IMR-90 (cell line): ENCODE results near the gene HDGFL2. TPM values are rescaled to one million over a fixed set of nuclear protein-coding genes. Genes with fewer than 3 reads are reported as not detected.

Experiments
- ATAC-seq: fragments of 200-7000 bp; cut with Tn5 transposase; 2 replicates; pipeline ENCODE4 v1.9.1; 2020; ENCODE audit warnings: low read depth, mild to moderate bottlenecking, moderate library complexity
- BruUV-seq: library from RNA; stranded (reverse); fragments of 400-500 nt; replicated peaks from 2 replicates; lab custom pipeline; 2021; lab: Mats Ljungman, UMichigan
- CTCF ChIA-PET: fragments of 300-600 bp; formaldehyde crosslinking; extraction: SDS; loops from one replicate; lab custom pipeline; 2021; ENCODE audit warnings: antibody characterized with exemption; lab: Yijun Ruan, JAX
- POLR2A ChIA-PET: fragments of 300-600 bp; sonication (Branson Sonifier 250); formaldehyde crosslinking; loops from one replicate; lab custom pipeline; 2022; ENCODE audit warnings: antibody characterized with exemption; ENCODE audit not compliant: unreplicated experiment; lab: Charles Lee
- DNase-seq: peaks from one replicate; pipeline ENCODE4 v3.0.0; 2013
- H2AFZ ChIP-seq: replicated peaks from 2 replicates; pipeline ENCODE3; 2013; ENCODE audit warnings: low read length, mild to moderate bottlenecking; ENCODE audit not compliant: poor library complexity
- H2AK5ac ChIP-seq: 2 replicates; pipeline ENCODE4 v1.6.1; 2013; ENCODE audit warnings: low read depth, low read length, inconsistent platforms
- H2AK9ac ChIP-seq: replicated peaks from 2 replicates; pipeline ENCODE3; 2013; ENCODE audit warnings: mild to moderate bottlenecking, low read depth, low read length, moderate library complexity; ENCODE audit not compliant: poor library complexity
- H2BK120ac ChIP-seq: 2 replicates; pipeline ENCODE4 v1.6.1; 2013; ENCODE audit warnings: low read depth, low read length, inconsistent platforms
- H2BK15ac ChIP-seq: 3 replicates; pipeline ENCODE4 v1.6.1; 2013; ENCODE audit warnings: low read depth, low read length, inconsistent platforms
- H2BK20ac ChIP-seq: 2 replicates; pipeline ENCODE4 v1.6.1; 2013; ENCODE audit warnings: low read depth, mild to moderate bottlenecking, inconsistent platforms, low read length, moderate library complexity
- H2BK5ac ChIP-seq: 2 replicates; pipeline ENCODE4 v1.6.1; 2013; ENCODE audit warnings: mild to moderate bottlenecking, low read depth, low read length, inconsistent platforms; ENCODE audit not compliant: poor library complexity, severe bottlenecking
- H3K14ac ChIP-seq: replicated peaks from 2 replicates; pipeline ENCODE4 v1.6.1; 2013; ENCODE audit warnings: low read depth, low read length, inconsistent platforms
- H3K18ac ChIP-seq: 2 replicates; pipeline ENCODE4 v1.6.1; 2013; ENCODE audit warnings: low read depth, low read length, control low read depth
- H3K23ac ChIP-seq: 2 replicates; pipeline ENCODE4 v1.6.1; 2013; ENCODE audit warnings: low read depth, low read length, inconsistent platforms
- H3K27ac ChIP-seq: 2 replicates; pipeline ENCODE4 v1.5.1; 2013; ENCODE audit warnings: mild to moderate bottlenecking, control low read depth, low read length; ENCODE audit not compliant: insufficient read depth
- H3K27me3 ChIP-seq: 2 replicates; pipeline ENCODE4 v1.6.1; 2013; ENCODE audit warnings: low read length; ENCODE audit not compliant: control insufficient read depth, insufficient read depth
- H3K36me3 ChIP-seq: 2 replicates; pipeline ENCODE4 v1.6.1; 2013; ENCODE audit warnings: low read length, mixed read lengths; ENCODE audit not compliant: control insufficient read depth, insufficient read depth
- H3K4ac ChIP-seq: 2 replicates; pipeline ENCODE4 v1.6.1; 2013; ENCODE audit warnings: low read depth, low read length, inconsistent platforms
- H3K4me1 ChIP-seq: 2 replicates; pipeline ENCODE4 v1.6.1; 2013; ENCODE audit warnings: low read length, mixed read lengths; ENCODE audit not compliant: control insufficient read depth, insufficient read depth
- H3K4me2 ChIP-seq: 2 replicates; pipeline ENCODE4 v1.6.1; 2013; ENCODE audit warnings: low read depth, mild to moderate bottlenecking, control low read depth, low read length, moderate library complexity
- H3K4me3 ChIP-seq: 2 replicates; pipeline ENCODE4 v1.5.1; 2013; ENCODE audit warnings: low read depth, mild to moderate bottlenecking, control low read depth, low read length, moderate library complexity; ENCODE audit not compliant: insufficient read depth
- H3K56ac ChIP-seq: 2 replicates; pipeline ENCODE4 v1.6.1; 2013; ENCODE audit warnings: low read length, inconsistent platforms; ENCODE audit not compliant: insufficient read depth; ENCODE audit errors: extremely low read depth
- H3K79me1 ChIP-seq, 2 experiments: 2 replicates each; pipeline ENCODE4 v1.6.1; 2013; ENCODE audit warnings: low read length in 2 of 2, inconsistent platforms in 1 of 2, low read depth in 1 of 2
- H3K9ac ChIP-seq: 2 replicates; pipeline ENCODE4 v1.6.1; 2013; ENCODE audit warnings: low read depth, low read length, control low read depth
- H3K9me1 ChIP-seq: 2 replicates; pipeline ENCODE4 v1.6.1; 2013; ENCODE audit warnings: low read length, inconsistent platforms; ENCODE audit not compliant: insufficient read depth
- H3K9me3 ChIP-seq: 2 replicates; pipeline ENCODE4 v1.6.1; 2013; ENCODE audit warnings: low read length; ENCODE audit not compliant: control insufficient read depth, insufficient read depth
- H4K20me1 ChIP-seq: 2 replicates; pipeline ENCODE4 v1.6.1; 2013; ENCODE audit warnings: low read length, inconsistent platforms; ENCODE audit not compliant: insufficient read depth
- H4K5ac ChIP-seq: 2 replicates; pipeline ENCODE4 v1.6.1; 2013; ENCODE audit warnings: mild to moderate bottlenecking, low read depth, low read length, control low read depth
- H4K8ac ChIP-seq, 2 experiments: 2 replicates each; pipeline ENCODE4 v1.6.1; 2013; ENCODE audit warnings: low read depth in 2 of 2, low read length in 2 of 2, control low read depth in 1 of 2, inconsistent platforms in 1 of 2
- H4K91ac ChIP-seq: 2 replicates; pipeline ENCODE4 v1.6.1; 2013; ENCODE audit warnings: low read depth, low read length, inconsistent platforms; ENCODE audit not compliant: insufficient read depth
- BHLHE40 ChIP-seq: fragments of 150-350 bp; IDR thresholded peaks from 2 replicates; pipeline ENCODE4 v1.6.1; 2016; ENCODE audit warnings: mild to moderate bottlenecking, low read depth, low read length
- CEBPB ChIP-seq: IDR thresholded peaks from 2 replicates; pipeline ENCODE4 v1.6.1; 2012; ENCODE audit warnings: low read depth, low read length, improper control_type of control experiment
- FOS ChIP-seq: fragments of 150-350 bp; IDR thresholded peaks from 2 replicates; pipeline ENCODE4 v1.6.1; 2016; ENCODE audit warnings: low read depth, low read length
- MAFK ChIP-seq: IDR thresholded peaks from 2 replicates; pipeline ENCODE4 v1.6.1; 2012; ENCODE audit warnings: low read depth, low read length, improper control_type of control experiment
- MXI1 ChIP-seq: IDR thresholded peaks from 2 replicates; pipeline ENCODE4 v1.6.1; 2012; ENCODE audit warnings: low read depth, mild to moderate bottlenecking, low read length, moderate library complexity, borderline replicate concordance
- POLR2A ChIP-seq: IDR thresholded peaks from 2 replicates; pipeline ENCODE4 v1.6.1; 2012; ENCODE audit warnings: mild to moderate bottlenecking, low read depth, low read length
- SMC3 ChIP-seq: fragments of 150-350 bp; IDR thresholded peaks from 2 replicates; pipeline ENCODE4 v1.6.1; 2016; ENCODE audit warnings: low read depth, mild to moderate bottlenecking, antibody characterized with exemption, low read length, moderate library complexity
- WGBS, 2 experiments: methylation state at CpG; one replicate each; pipeline versions ENCODE4 v1.1.5 to v1.1.7; 2013; ENCODE audit warnings: missing lambda C conversion rate in 2 of 2; ENCODE audit not compliant: insufficient read length in 1 of 2; ENCODE audit errors: extremely low coverage in 2 of 2; 5-methylcytosine and 5-hydroxymethylcytosine counted together
- dilution Hi-C: fragments of 300-500 bp; cut with HindIII; formaldehyde crosslinking; loops from one replicate; pipeline ENCODE4 v1.14.3; 2018; ENCODE audit warnings: low sequenced_read_pairs; ENCODE audit not compliant: unreplicated experiment
- in situ Hi-C: fragments of 300-500 bp; cut with MboI; formaldehyde crosslinking; loops from 3 replicates; pipeline ENCODE4 v1.14.3; 2019; ENCODE audit warnings: low sequenced_read_pairs, inconsistent platforms, mixed read lengths
- intact Hi-C: fragments of 100-400 bp; cut with micrococcal nuclease; formaldehyde crosslinking; loops from 2 replicates; pipeline ENCODE4 v1.10.0; 2022
- polyA plus RNA-seq, 3 experiments: library from polyadenylated mRNA; depleted of rRNA; stranded (reverse); fragments of >200 nt; gene quantifications; 2 replicates each; pipeline ENCODE4 v1.2.3, GENCODE V29; 2012; ENCODE audit warnings: low replicate concordance in 1 of 3
- total RNA-seq: library from RNA; depleted of rRNA; stranded (reverse); fragments of >200 nt; gene quantifications from 2 replicates; pipeline ENCODE4 v1.2.3, GENCODE V29; 2012
- TF ChIP-seq, protein P1 (sequence below): fragments of 150-350 bp; IDR thresholded peaks from 2 replicates; pipeline ENCODE4 v1.6.1; 2017; ENCODE audit warnings: mild to moderate bottlenecking, antibody characterized with exemption, low read length, low read depth

HDGFL2 gene
- total and polyA plus RNA-seq, 2 of the 4 experiments (the other 2 are of a cell fraction), result 35.8 to 48.5 TPM

DNA sequence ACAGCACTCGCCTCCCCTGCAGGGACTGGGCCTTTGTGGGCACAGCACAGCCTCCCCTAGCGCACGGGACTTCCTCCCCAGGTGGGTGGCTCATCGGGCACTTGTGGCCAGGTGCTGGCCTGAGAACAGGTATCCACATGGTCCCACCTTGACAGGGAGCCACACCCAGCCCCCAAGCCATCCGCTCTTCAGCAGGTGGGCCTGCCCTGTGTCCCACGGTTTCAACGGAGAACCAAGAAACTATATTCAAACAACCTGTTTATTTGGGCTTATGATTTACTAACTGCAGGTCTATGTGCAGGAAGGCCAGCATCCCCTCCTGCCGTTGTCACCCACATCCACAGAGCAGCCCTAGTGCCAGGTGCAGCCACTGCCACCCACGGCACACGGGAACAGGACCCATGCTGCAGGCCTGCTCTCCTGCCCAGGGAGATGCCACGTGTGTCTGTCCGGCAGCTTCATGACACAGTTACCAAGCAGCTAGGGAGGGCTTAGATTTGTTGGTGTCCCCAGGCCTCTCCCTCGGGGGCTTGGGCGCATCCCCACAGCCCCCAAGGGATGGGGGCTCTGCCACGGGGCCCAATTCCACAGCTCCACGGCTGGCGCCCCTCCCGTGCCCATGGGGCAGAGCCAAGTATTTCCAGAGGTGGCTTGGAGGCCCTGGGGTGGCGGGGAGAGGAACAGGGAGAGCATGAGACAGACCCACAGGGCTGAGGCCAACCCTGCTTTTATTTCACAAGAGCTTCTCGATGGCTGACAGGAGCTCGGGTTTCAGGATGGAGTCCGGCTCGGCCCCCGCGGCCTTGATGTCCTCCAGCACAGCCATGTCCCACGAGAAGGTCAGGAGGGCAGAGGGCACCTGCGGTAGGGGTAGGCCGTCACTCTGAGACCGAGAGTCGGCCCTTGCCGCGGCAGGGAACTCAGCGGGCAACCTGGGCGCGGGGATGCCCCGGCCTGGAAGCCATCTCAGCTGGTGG is 27.0 kb upstream of the HDGFL2 start:
- no peak overlapping the region for H3K23ac ChIP-seq
- no peak overlapping the region for H3K18ac ChIP-seq
- no peak overlapping the region for H3K14ac ChIP-seq
- H2BK15ac ChIP-seq, result no peak overlapping the region
- peaks cover 57% of the 10 kb centered on the region for H3K36me3 ChIP-seq
- peaks cover 2% of the 10 kb centered on the region; the same call in 1 of the 2 replicates for H3K9me1 ChIP-seq
- no peak overlapping the region for H3K9ac ChIP-seq
- DNase-seq, result no peak
- peak overlapping the region; percentile 78 for H2AK9ac ChIP-seq
- H3K27me3 ChIP-seq, result no peaks in the 10 kb centered on the region
- H3K27ac ChIP-seq, result no peak overlapping the region
- H3K9me3 ChIP-seq, result no peaks in the 10 kb centered on the region
- no peak overlapping the region for H4K91ac ChIP-seq
- no peak overlapping the region for H3K4ac ChIP-seq
- H4K5ac ChIP-seq, result no peak overlapping the region
- H3K56ac ChIP-seq, result no peak overlapping the region
- H3K4me1 ChIP-seq, result no peaks in the 10 kb centered on the region; the same call in 1 of the 2 replicates
- TF ChIP-seq SMC3 (no peak), BHLHE40 (no peak), FOS (no peak), MXI1 (no peak), CEBPB (no peak), POLR2A (no peak), MAFK (no peak)
- TF ChIP-seq, protein P1, sequence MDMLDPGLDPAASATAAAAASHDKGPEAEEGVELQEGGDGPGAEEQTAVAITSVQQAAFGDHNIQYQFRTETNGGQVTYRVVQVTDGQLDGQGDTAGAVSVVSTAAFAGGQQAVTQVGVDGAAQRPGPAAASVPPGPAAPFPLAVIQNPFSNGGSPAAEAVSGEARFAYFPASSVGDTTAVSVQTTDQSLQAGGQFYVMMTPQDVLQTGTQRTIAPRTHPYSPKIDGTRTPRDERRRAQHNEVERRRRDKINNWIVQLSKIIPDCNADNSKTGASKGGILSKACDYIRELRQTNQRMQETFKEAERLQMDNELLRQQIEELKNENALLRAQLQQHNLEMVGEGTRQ, result no peak
- H2BK5ac ChIP-seq, result no peak overlapping the region
- 57% methylated on average over 9 of the region's 36 CpGs; no CpG with 5 or more reads in 1 of the 2 experiments for WGBS, 2 experiments
- H4K20me1 ChIP-seq, result peaks cover 10% of the 10 kb centered on the region; the same call in 1 of the 2 replicates
- no peak overlapping the region for H2BK20ac ChIP-seq
- ChIA-PET POLR2A (interaction anchor here (0.5 kb wide), 1 partner anchor 40 kb away, joined by 4 read pairs; no protein-coding TSS in a partner anchor), CTCF (no interaction called here)
- peak; percentile 38; the same call in 1 of the 2 replicates for ATAC-seq
- no peak overlapping the region for H2BK120ac ChIP-seq
- intact Hi-C loops, result no loop called here
- dilution Hi-C loops, result no loop called here
- no peak overlapping the region for H2AK5ac ChIP-seq
- peaks cover 0 to 30% of the 10 kb centered on the region in 2 experiments; a peak in 3 of 4 replicates for H3K79me1 ChIP-seq
- H3K4me2 ChIP-seq, result no peak overlapping the region
- no peak overlapping the region for H4K8ac ChIP-seq
- H3K4me3 ChIP-seq, result no peak overlapping the region
- BruUV-seq, result TSS peak; percentile 94
- in situ Hi-C loops, result no loop called here
- no peak overlapping the region for H2AFZ ChIP-seq
